ENCODE data around the gene PI4K2B. TPM values are rescaled to one million over a fixed set of nuclear protein-coding genes. Genes with fewer than 3 reads are reported as not detected.
"Not testable (repeated sequence)": the region's sequence is repeated elsewhere in the genome, so short reads cannot be mapped to it uniquely, and the experiment has no call there.

PI4K2B gene
- total RNA-seq (2014; rRNA removed; shearing (Covaris generic); ENCODE audit: low replicate concordance), result 22.2 and 43.3 TPM in 2 replicates

DNA sequence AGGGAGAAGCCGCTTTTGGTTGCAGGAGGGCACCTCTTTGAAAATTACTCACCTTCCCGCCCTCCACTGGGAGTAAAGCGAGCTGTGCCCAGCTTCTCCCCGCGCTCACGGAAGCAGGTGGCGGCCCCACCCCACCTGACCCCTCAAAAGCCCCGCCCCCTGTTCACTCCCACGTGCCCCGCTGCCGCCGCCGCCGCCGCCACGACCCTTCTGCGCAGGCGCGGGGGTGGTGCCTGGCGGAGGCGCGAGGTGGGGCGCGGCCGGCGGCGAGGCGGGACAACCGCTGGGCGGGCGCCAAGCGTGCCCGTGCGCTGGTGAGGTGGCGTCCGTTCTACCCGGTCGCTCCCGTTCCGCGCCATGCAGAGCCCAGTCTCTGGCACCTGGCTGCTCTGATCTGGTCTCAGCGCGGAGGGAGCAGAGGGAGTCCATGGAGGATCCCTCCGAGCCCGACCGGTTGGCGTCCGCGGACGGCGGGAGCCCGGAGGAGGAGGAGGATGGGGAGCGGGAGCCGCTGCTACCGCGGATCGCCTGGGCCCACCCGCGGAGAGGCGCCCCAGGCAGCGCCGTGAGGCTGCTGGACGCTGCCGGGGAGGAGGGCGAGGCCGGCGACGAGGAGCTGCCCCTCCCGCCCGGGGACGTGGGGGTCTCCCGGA lies at the start of gene PI4K2B:
TSS of gene PI4K2B (plus strand) at position 297 of the 653 bp plus-strand sequence. CDS start at position 428, 131 bp downstream.
- peak; percentile 81 for DNase-seq
- Histone ChIP-seq H3K36me3 (no peaks in the 10 kb centered on the region), H3K4me3 (peak within 1 kb of the TSS; percentile 79), H3K27me3 (no peaks in the 10 kb centered on the region), H3K9me3 (peaks cover 5% of the 10 kb centered on the region; the same call in 1 of the 2 replicates)

DNA sequence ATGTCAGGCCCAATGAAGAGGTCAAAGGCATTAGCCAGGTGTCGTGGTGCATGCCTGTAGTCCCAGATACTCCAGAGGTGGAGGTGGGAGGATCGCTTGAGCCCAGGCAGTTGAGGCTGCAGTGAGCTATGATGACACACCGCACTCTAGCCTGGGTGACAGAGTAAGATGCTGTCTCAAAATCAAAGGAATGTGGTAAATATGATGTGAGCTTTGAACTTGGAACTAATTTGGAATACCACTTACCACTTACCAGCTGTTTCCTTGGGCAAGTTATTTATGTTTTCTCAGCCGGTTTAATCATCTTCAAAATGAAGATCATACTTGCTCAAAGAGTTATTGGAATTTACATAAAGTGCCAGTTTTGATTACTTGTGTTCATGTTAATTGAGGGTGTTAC lies 49.8 kb upstream of the PI4K2B start:
- no peaks in the 10 kb centered on the region for H3K9me3 ChIP-seq
- H3K4me3 ChIP-seq, result no peak overlapping the region
- no peaks in the 10 kb centered on the region for H3K27me3 ChIP-seq
- no peak for DNase-seq
- no peaks in the 10 kb centered on the region for H3K36me3 ChIP-seq

DNA sequence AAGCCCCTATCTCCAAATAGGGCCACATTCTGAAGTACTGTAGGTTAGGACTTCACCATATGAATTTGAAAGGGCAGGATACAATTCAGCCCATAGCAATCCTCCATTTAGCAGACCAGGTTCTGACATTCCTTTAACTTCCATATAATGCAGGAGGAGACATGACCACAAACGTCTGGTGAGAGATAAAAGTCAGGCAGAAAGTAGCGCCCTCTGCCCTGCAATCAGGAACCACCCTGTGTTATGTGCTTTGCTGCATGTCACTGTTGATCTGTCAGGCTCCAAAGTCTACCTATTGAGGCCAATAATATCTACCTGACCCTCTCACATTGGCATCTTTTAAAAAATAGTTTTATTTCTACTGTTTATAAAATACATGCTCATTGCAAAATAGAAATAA lies 43.4 kb upstream of the PI4K2B start:
- Histone ChIP-seq H3K9me3 (no peaks in the 10 kb centered on the region), H3K27me3 (no peaks in the 10 kb centered on the region), H3K36me3 (no peaks in the 10 kb centered on the region), H3K4me3 (no peak overlapping the region)
- no peak for DNase-seq

DNA sequence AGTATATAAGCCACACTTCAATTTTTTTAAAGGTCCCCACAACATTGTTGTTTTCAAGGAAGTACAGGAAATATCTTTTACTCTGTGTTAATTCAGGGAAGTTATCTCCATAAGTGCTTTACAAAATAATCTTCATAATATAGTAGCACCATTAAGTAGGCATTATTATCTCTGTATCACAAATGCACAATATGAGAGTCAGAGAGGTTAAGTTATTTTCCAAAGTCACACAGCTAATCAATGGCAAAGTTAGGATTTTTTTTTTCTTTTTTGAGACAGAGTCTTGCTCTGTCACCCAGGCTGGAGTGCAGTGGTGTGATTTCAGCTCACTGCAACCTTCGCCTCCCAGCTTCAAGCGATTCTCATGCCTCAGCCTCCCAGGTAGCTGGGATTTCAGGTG lies 35.1 kb upstream of the PI4K2B start:
- DNase-seq, result no peak
- Histone ChIP-seq H3K36me3 (no peaks in the 10 kb centered on the region), H3K4me3 (no peak overlapping the region), H3K9me3 (no peaks in the 10 kb centered on the region), H3K27me3 (no peaks in the 10 kb centered on the region)

DNA sequence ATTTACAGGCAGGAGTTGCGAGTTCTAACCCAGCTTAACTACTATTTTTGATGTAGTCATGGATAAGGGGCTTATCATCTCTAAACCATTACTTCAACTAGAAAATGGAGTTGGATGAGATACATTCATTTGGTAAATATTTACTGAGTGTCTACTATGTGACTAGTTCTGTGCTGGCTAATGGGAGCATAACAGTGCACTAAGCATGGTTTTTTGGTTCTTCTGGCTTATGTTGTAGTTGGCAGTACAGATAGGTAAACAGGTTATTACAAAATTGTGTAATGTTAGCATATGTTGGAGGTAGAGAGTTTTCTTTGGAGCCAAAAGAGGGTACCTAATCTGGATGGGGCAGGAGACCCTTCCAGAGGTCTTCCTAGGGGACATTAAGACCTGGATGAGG lies 25.8 kb upstream of the PI4K2B start:
- H3K27me3 ChIP-seq, result no peaks in the 10 kb centered on the region
- no peaks in the 10 kb centered on the region for H3K36me3 ChIP-seq
- no peak for DNase-seq
- no peak overlapping the region for H3K4me3 ChIP-seq
- no peaks in the 10 kb centered on the region for H3K9me3 ChIP-seq

DNA sequence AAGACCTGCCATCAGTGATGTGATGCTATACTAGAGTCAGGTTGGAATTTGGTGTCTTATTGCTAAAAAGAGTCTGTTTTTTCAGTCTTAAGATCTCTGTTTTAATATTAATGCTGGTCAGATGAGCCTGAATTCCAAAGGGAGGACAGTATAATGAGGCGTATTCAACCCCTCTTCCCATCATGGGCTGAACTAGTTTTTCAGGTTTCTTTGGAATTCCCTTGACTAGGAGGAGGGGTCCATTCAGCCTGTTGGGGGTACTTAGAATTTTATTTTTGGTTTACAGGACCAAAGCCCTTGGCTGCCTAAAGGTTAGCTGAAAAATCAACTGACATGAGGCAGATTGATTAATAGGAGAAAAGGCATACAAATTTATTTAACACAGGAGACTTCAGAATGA lies 24.1 kb upstream of the PI4K2B start:
- no peak for DNase-seq
- Histone ChIP-seq H3K4me3 (no peak overlapping the region), H3K27me3 (no peaks in the 10 kb centered on the region), H3K9me3 (no peaks in the 10 kb centered on the region), H3K36me3 (no peaks in the 10 kb centered on the region)

DNA sequence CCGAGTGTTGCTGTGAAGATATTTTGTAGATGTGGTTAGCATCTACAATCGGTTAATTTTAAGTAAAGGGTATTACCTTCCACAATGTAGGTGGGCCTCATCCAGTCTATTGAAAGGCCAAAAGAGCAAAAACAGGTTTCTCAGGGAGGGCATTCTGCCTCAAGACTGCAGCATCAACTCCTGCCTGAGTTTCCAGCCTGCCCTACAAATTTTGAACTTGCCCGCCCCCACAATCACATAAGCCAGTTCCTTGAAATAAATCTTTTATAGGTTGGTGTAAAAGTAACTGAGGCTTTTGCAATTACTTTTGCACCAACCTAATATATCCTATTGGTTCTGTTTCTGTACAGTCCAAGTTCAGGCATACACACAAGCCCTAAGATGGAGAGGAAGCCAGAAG lies 22.1 kb upstream of the PI4K2B start:
- Histone ChIP-seq H3K4me3 (no peak overlapping the region), H3K9me3 (no peaks in the 10 kb centered on the region), H3K36me3 (no peaks in the 10 kb centered on the region), H3K27me3 (no peaks in the 10 kb centered on the region)
- DNase-seq, result no peak

DNA sequence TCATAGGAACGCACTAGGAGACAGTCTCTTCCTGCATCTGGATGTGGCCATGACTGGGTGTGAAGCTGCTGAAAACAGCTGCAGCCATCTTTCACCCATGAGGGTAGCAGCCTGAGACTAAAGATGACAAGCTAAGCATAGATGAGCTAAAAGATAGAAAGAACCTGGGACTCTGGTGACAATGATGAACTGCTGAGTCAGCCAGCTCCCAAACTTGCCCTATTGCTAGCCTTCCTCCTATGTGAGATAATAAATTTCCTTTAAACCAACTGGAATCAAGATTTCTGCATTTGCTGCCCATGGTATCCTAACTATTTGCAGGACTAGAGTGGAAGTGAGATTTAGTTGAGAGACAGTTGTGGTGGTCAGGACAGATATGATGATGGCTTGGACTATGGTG lies 21.0 kb upstream of the PI4K2B start:
- DNase-seq, result no peak
- H3K9me3 ChIP-seq, result no peaks in the 10 kb centered on the region
- H3K4me3 ChIP-seq, result no peak overlapping the region
- H3K27me3 ChIP-seq, result no peaks in the 10 kb centered on the region
- H3K36me3 ChIP-seq, result no peaks in the 10 kb centered on the region

DNA sequence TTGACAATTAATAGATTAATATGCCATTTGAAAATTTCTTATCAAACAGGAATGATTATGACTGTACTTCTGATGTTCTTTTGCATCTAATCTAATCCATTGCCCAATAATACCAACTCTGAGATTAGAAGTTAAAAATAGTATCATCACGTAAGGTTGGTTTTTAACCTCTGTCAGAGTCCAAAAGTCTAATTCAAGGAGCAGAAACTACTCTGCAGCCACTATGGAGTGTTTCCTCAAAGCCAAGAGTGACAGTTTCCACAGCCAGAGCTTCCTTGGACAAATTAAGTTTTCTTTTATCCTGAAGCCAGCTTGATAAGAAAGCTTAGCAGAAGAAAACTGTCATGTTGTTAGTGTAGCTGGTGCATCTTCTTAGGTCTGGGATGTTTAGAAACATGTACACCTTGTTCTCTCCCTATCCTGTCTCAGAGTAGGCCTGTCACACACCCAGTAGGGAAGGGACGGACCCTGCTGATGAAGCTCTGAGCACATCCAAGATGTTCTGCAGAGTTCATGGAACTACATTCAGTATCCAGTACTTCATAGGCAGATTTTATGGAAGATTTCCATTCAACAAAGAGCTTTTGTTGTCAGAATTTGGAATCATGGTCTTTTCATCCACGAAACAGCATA lies 20.4 kb upstream of the PI4K2B start:
- no peak for DNase-seq
- H3K4me3 ChIP-seq, result no peak overlapping the region
- no peaks in the 10 kb centered on the region for H3K9me3 ChIP-seq
- H3K27me3 ChIP-seq, result no peaks in the 10 kb centered on the region
- no peaks in the 10 kb centered on the region for H3K36me3 ChIP-seq

DNA sequence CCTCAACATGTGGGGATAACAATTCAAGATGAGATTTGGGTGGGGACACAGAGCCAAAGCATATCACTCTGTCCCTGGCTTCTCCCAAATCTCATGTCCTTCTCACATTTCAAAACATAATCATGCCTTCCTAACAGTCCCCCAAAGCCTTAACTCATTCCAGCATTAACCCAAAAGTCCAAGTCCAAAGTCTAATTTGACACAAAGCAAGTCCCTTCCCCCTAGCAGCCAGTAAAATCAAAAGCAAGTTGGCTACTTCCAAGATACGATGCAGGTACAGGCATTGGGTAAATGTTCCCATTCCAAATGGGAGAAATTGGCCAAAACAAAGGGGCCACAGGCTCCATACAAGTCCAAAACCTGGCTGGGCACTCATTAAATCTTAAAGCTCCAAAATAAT lies 19.1 kb upstream of the PI4K2B start:
- H3K9me3 ChIP-seq, H3K4me3 ChIP-seq, H3K36me3 ChIP-seq, DNase-seq, H3K27me3 ChIP-seq: not testable (repeated sequence)

DNA sequence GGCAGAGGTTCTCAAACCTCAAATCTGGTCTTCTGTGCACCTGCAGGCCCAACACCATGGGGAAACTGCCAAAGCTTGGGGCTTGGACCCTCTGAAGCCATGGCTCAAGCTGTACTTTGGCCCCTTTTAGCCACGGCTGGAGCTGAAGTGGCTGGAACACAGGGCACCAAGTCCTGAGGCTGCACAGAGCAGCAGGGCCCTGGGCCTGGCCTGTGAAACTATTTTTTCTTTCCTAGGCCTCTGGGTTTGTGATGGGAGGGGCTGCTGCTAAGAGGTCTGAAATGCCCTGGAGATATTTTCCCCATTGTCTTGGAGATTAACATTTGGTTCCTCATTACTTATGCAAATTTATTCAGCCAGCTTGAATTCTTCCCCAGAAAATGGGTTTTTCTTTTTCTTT lies 18.3 kb upstream of the PI4K2B start:
- Histone ChIP-seq H3K27me3 (no peaks in the 10 kb centered on the region), H3K4me3 (no peak overlapping the region), H3K9me3 (no peaks in the 10 kb centered on the region), H3K36me3 (no peaks in the 10 kb centered on the region)
- DNase-seq, result no peak

DNA sequence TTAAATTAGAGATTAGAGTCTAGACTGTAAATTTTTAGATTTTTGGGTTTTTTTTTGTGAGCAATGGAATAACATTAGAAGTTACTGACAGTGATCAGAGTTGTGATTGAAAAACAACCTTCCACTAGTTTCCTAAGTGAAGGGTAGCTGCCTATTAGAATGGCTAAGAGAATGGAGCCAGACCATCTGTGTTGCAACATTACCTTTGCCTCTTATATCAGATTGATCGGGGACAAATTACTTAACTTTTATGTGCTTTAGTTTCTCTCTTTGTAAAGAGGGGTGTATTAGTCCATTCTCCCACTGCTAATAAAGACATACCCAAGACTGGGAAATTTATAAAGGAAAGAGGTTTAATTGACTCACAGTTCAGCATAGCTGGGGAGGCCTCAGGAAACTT lies 12.5 kb upstream of the PI4K2B start:
- no peak for DNase-seq
- Histone ChIP-seq H3K4me3 (no peak overlapping the region), H3K9me3 (peaks cover 4% of the 10 kb centered on the region; the same call in 1 of the 2 replicates), H3K36me3 (no peaks in the 10 kb centered on the region), H3K27me3 (no peaks in the 10 kb centered on the region)

DNA sequence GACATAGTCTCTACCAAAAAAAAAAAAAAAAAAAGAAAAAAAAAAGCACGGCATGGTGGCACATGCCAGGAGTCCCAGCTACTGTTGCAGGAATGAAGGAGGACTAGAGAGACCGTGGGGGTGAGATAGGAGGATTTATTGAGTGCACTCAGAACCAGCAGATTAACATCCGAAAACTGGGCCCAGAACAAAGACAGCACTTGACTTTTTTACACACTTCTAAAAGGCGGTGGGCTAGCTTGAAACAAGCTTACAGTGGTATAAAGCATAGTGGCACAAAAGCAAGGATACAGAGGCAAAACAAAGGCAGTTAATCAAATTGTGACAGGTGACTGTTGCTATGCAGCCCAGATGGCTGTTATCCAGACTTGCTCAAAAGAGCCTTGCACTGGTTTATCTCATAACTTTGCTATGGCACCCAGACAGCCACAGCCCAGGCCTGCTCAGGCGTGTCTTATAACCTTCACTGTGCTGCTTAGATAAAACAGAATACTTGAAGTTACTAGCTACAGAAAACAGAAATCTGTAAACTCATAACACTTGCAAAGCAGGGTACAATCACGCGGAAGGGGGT lies 9.9 kb upstream of the PI4K2B start:
- Histone ChIP-seq H3K9me3 (peaks cover 4% of the 10 kb centered on the region; the same call in 1 of the 2 replicates), H3K27me3 (no peaks in the 10 kb centered on the region), H3K4me3 (no peak overlapping the region), H3K36me3 (no peaks in the 10 kb centered on the region)
- peak; percentile 7 for DNase-seq

DNA sequence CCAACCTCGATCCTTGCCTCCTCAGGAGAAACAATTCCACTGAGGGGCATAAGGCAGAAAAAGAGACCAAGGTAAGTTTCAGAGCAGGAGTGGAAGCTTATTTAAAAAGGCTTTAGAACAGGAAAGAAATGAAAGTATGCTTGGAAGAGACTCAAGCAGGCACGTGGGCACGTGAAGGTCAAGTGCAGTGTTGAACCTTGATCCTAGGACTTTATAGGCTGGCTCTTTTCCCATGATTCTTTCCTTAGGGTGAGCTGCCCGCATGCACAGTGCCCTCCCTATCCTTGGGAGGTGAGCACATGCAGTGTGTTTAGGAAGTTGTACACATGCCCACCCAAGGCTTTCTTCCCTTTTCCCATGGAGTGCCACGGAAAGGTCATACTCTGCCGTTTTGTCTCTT lies 4.0 kb upstream of the PI4K2B start:
- DNase-seq, result no peak
- no peaks in the 10 kb centered on the region for H3K36me3 ChIP-seq
- H3K4me3 ChIP-seq, result no peak overlapping the region
- H3K27me3 ChIP-seq, result no peaks in the 10 kb centered on the region
- H3K9me3 ChIP-seq, result peaks cover 5% of the 10 kb centered on the region; the same call in 1 of the 2 replicates

DNA sequence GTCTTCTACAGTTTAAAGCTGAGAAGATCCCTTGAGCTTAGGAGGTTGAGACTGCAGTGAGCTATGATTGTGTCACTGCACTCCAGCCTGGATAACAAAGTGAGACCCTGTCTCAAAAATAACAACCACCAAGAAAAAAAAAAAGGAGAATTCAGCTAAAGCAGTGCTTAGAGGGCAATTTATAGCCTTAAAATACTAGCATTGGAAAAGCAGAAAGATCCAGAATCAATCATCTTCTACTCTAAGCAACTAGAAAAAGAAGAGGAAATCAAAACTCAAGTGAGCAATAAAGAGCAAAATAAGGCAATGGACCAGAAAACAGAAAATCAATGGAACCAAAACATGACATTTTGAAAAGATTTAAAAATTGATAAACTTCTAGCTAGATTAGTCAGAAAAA lies 639 bp upstream of the PI4K2B start:
- peaks cover 5% of the 10 kb centered on the region; the same call in 1 of the 2 replicates for H3K9me3 ChIP-seq
- peak overlapping the region; percentile 79 for H3K4me3 ChIP-seq
- H3K36me3 ChIP-seq, result no peaks in the 10 kb centered on the region
- no peak for DNase-seq
- H3K27me3 ChIP-seq, result no peaks in the 10 kb centered on the region

DNA sequence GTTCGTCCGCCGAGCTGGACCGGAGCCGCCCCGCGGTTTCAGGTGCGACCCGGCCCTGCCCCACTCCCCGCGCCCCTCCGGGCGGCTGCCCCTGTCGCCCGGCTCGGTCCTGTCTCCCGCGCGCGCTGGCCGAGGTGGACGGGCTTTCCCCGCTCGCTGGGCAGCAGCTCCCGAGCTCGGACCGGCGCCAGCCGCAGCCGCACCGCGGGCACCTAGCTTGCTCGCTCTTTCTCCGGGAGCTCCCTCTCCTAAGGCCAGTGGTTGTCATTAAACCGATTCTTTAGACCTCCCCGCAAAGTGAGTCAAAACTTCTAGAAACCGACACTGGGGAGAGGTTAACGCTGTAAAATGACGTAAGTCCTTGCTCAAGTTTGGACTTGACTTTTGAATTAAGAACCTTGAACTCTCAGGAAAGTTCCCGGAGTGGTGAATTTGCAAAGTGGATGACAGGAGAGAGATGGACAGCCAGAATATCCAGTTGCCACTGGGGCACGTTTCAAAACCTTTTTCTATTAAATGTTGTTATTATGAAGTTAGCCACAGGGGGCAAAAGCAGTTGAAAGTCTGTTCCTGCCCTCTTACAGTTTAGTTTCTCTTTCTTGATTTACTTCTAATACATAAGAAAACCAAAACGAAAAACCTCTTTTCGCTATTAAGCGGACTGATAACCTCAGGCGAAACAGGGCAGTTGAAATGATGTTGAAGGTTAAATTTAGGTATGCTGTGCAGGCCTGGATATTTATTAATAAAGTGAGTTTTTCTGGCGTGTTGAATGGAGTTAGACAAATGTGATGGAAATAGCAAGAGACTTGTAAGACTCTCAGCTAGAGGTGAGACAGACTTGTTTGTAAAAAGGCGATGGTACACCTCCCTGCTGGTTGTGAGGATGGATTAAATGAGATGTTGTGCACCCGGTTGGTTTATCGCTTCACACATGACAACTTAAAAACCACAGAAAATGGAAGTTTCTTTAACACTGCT lies 847 bp downstream of the PI4K2B start:
- no peaks in the 10 kb centered on the region for H3K36me3 ChIP-seq
- peaks cover 5% of the 10 kb centered on the region; the same call in 1 of the 2 replicates for H3K9me3 ChIP-seq
- DNase-seq, result peak; percentile 43
- peak overlapping the region; percentile 79 for H3K4me3 ChIP-seq
- H3K27me3 ChIP-seq, result no peaks in the 10 kb centered on the region

DNA sequence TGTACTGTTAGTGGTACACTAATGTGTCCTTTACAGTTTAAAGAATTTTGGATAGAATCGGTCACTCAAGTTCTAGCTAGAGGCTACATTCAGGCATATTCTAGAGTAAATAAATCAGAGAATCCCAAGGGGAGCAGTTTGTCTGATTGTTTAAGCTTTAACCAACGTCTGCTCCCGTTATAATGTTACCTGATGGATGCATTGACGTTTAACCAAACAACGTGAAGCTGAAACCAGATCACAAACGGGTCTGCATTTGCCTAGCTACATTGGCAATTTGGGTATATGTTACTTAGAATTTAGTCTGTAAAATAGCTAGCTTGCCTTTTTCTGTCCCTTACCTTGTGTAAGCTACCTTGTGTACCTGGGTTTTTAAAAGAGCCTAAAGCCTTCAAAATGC lies 1.6 kb downstream of the PI4K2B start:
- Histone ChIP-seq H3K9me3 (peaks cover 5% of the 10 kb centered on the region; the same call in 1 of the 2 replicates), H3K4me3 (peak overlapping the region; percentile 79), H3K36me3 (no peaks in the 10 kb centered on the region), H3K27me3 (no peaks in the 10 kb centered on the region)
- DNase-seq, result no peak

Measured in MG63 (cell line).